RWPE2 (cell line): ENCODE data around the gene CADM3.

ENCODE experiments used
- ATAC-seq: fragments of 200-7000 bp; cut with Tn5 transposase; 3 replicates; pipeline ENCODE4 v1.9.1; 2021; ENCODE audit warnings: low read depth
- DNase-seq: peaks from one replicate; pipeline ENCODE4 v3.0.0-alpha.2; 2020; ENCODE audit warnings: low spot score
- H3K27ac ChIP-seq: fragments of 450-650 bp; 2 replicates; pipeline ENCODE4 v1.5.1; 2017; ENCODE audit warnings: mild to moderate bottlenecking; ENCODE audit not compliant: poor library complexity, severe bottlenecking
- H3K27me3 ChIP-seq: fragments of 250-450 bp; sonication (Bioruptor Pico); 2 replicates; pipeline ENCODE4 v1.5.1; 2021; ENCODE audit warnings: mild to moderate bottlenecking, moderate library complexity; ENCODE audit not compliant: insufficient read depth, poor library complexity, severe bottlenecking
- H3K36me3 ChIP-seq: fragments of 250-450 bp; sonication (Bioruptor Pico); 2 replicates; pipeline ENCODE4 v1.5.1; 2020; ENCODE audit warnings: low read depth, mild to moderate bottlenecking, moderate library complexity
- H3K4me1 ChIP-seq: fragments of 250-450 bp; sonication (Bioruptor Pico); 2 replicates; pipeline ENCODE4 v1.5.1; 2021; ENCODE audit warnings: mild to moderate bottlenecking, moderate library complexity; ENCODE audit not compliant: insufficient read depth, poor library complexity, severe bottlenecking
- H3K4me3 ChIP-seq: fragments of 250-450 bp; sonication (Bioruptor Pico); 2 replicates; pipeline ENCODE4 v1.5.1; 2021; ENCODE audit warnings: mild to moderate bottlenecking, moderate library complexity; ENCODE audit not compliant: severe bottlenecking
- H3K9me3 ChIP-seq: fragments of 250-450 bp; sonication (Bioruptor Pico); 2 replicates; pipeline ENCODE4 v1.5.1; 2021; ENCODE audit warnings: mild to moderate bottlenecking, moderate library complexity; ENCODE audit not compliant: severe bottlenecking
- CTCF ChIP-seq: fragments of 450-650 bp; IDR thresholded peaks from one replicate; pipeline ENCODE4 v1.5.1; 2017; ENCODE audit warnings: mild to moderate bottlenecking, moderate library complexity; ENCODE audit not compliant: poor library complexity, severe bottlenecking

Gene CADM3

GRCh38 chr1:159163614-159164228 is 7.7 kb upstream of the CADM3 start:
- H3K27me3 ChIP-seq: peaks cover 41% of the 10 kb centered on the region
- TF ChIP-seq CTCF: no peak
- peaks cover 7% of the 10 kb centered on the region for H3K4me1 ChIP-seq
- H3K36me3 ChIP-seq: no peaks in the 10 kb centered on the region
- no peaks in the 10 kb centered on the region for H3K9me3 ChIP-seq
- no peak overlapping the region for H3K4me3 ChIP-seq
- ATAC-seq (no peak), DNase-seq (no peak)
- no peak overlapping the region for H3K27ac ChIP-seq

- Histone ChIP-seq H3K4me1 (no peaks in the 10 kb centered on the region), H3K36me3 (no peaks in the 10 kb centered on the region), H3K27ac (no peak overlapping the region), H3K4me3 (no peak overlapping the region), H3K27me3 (peaks cover 76% of the 10 kb centered on the region), H3K9me3 (no peaks in the 10 kb centered on the region)
- no peak for TF ChIP-seq CTCF
- ATAC-seq (no peak), DNase-seq (no peak)
Measured at GRCh38 chr1:159168043-159168442, 3.4 kb upstream of the CADM3 start.

- peaks cover 86% of the 10 kb centered on the region for H3K27me3 ChIP-seq
- no peak for TF ChIP-seq CTCF
- ATAC-seq (peak; percentile 40; the same call in 2 of the 3 replicates), DNase-seq (no peak)
- no peaks in the 10 kb centered on the region for H3K4me1 ChIP-seq
- H3K27ac ChIP-seq: no peak overlapping the region
- no peaks in the 10 kb centered on the region for H3K36me3 ChIP-seq
- H3K9me3 ChIP-seq: no peaks in the 10 kb centered on the region
- no peak overlapping the region for H3K4me3 ChIP-seq
Measured at GRCh38 chr1:159170639-159171038, 776 bp upstream of the CADM3 start.

GRCh38 chr1:159171688-159172501 is 480 bp downstream of the CADM3 start:
- Histone ChIP-seq H3K36me3 (no peaks in the 10 kb centered on the region), H3K27ac (no peak overlapping the region), H3K9me3 (no peaks in the 10 kb centered on the region), H3K4me1 (no peaks in the 10 kb centered on the region), H3K4me3 (peak overlapping the region; percentile 7), H3K27me3 (peaks cover 73% of the 10 kb centered on the region)
- TF ChIP-seq CTCF: no peak
- DNase-seq (no peak), ATAC-seq (peak; percentile 32; the same call in 2 of the 3 replicates)
